Measurements from ENCODE around the gene PTPRC. TPM values are rescaled to one million over a fixed set of nuclear protein-coding genes. Genes with fewer than 3 reads are reported as not detected.

PTPRC gene
- total RNA-seq, 2 donors from 2014 or later = 3.3 to 9.9 TPM

DNA sequence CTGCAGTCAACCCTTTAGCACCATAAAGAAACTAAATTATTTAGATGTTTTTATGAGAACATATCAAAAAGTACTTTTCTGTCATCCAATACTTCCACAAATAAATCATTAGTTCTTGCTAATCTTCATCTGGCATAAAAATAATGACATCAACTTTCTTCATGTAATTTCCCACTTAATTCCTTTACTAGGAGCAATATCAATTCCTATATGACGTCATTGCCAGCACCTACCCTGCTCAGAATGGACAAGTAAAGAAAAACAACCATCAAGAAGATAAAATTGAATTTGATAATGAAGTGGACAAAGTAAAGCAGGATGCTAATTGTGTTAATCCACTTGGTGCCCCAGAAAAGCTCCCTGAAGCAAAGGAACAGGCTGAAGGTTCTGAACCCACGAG is 116.9 kb downstream of the PTPRC start:
- Histone ChIP-seq H3K27me3 (no peaks in the 10 kb centered on the region), H3K36me3 (replicated peaks in 1 of 2; ENCODE audit: insufficient read depth in 1 of 2, low read depth in 2 of 2) (no peaks in the 10 kb centered on the region), H3K9me3 (no peaks in the 10 kb centered on the region), H3K4me3 (no peak overlapping the region), H3K4me1 (no peaks in the 10 kb centered on the region), H3K27ac (no peak overlapping the region)
- intact Hi-C loops (cut with DNase I) = no loop called here
- TF ChIP-seq, protein P1, sequence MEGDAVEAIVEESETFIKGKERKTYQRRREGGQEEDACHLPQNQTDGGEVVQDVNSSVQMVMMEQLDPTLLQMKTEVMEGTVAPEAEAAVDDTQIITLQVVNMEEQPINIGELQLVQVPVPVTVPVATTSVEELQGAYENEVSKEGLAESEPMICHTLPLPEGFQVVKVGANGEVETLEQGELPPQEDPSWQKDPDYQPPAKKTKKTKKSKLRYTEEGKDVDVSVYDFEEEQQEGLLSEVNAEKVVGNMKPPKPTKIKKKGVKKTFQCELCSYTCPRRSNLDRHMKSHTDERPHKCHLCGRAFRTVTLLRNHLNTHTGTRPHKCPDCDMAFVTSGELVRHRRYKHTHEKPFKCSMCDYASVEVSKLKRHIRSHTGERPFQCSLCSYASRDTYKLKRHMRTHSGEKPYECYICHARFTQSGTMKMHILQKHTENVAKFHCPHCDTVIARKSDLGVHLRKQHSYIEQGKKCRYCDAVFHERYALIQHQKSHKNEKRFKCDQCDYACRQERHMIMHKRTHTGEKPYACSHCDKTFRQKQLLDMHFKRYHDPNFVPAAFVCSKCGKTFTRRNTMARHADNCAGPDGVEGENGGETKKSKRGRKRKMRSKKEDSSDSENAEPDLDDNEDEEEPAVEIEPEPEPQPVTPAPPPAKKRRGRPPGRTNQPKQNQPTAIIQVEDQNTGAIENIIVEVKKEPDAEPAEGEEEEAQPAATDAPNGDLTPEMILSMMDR (IDR thresholded peaks at IDR 0.05) = no peak
- no peak for TF ChIP-seq POLR2A (IDR thresholded peaks at IDR 0.05)
- WGBS, 2 donors = 41 to 45% methylated on average over 2 of the region's 2 CpGs
- ATAC-seq (no peak), DNase-seq (no peak)

DNA sequence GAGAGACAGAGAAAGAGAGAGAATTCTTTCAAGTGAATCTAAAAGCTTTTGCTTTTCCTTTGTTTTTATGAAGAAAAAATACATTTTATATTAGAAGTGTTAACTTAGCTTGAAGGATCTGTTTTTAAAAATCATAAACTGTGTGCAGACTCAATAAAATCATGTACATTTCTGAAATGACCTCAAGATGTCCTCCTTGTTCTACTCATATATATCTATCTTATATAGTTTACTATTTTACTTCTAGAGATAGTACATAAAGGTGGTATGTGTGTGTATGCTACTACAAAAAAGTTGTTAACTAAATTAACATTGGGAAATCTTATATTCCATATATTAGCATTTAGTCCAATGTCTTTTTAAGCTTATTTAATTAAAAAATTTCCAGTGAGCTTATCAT is 117.6 kb downstream of the PTPRC start:
- H3K36me3 ChIP-seq (replicated peaks in 1 of 2; ENCODE audit: insufficient read depth in 1 of 2, low read depth in 2 of 2) = no peaks in the 10 kb centered on the region
- DNase-seq (no peak), ATAC-seq (no peak)
- H3K9me3 ChIP-seq = no peaks in the 10 kb centered on the region
- H3K4me3 ChIP-seq = no peak overlapping the region
- TF ChIP-seq, protein P1 (IDR thresholded peaks at IDR 0.05) = peak in 3 of 7 experiments; percentile 23 to 33 (median 32)
- TF ChIP-seq POLR2A (IDR thresholded peaks at IDR 0.05) = no peak
- intact Hi-C loops (cut with DNase I) = no loop called here
- H3K27ac ChIP-seq = no peak overlapping the region
- H3K27me3 ChIP-seq = no peaks in the 10 kb centered on the region
- H3K4me1 ChIP-seq = no peaks in the 10 kb centered on the region

DNA sequence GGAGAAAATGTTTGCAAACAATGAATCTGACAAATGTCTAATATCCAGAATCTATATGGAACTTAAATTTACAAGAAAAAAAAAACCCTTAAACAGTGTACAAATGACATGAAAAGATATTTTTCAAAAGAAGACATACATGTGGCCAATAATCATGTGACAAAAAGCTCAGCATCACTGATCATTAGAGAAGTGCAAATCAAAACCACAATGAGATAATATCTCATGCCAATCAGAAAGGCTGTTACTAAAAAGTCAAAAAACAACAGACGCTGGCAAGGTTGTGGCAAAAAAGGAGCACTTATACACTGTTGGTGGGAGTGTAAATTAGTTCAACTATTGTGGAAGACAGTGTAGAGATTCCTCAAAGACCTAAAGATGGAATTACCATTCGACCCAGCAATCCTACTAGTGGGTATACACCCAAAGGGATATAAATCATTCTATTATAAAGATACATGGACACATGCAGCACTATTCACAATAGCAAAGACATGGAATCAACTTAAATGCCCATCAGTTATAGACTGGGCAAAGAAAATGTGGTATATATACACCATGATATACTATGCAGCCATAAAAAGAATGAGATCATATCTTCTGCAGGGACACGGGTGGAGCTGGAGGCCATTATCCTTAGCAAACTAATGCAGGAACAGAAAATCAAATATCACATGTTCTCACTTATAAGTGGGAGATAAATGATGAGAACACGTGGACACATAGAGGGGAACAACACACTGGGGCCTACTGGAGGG is 123.2 kb downstream of the PTPRC start:
- DNase-seq (no peak), ATAC-seq (no peak)
- 75 to 82% methylated on average over 4 of the region's 4 CpGs for WGBS, 2 donors
- H3K36me3 ChIP-seq (replicated peaks in 1 of 2; ENCODE audit: insufficient read depth in 1 of 2, low read depth in 2 of 2) = no peaks in the 10 kb centered on the region
- H3K4me1 ChIP-seq = no peaks in the 10 kb centered on the region
- H3K27ac ChIP-seq = no peak overlapping the region
- no peaks in the 10 kb centered on the region for H3K27me3 ChIP-seq
- no peak overlapping the region for H3K4me3 ChIP-seq
- H3K9me3 ChIP-seq = no peaks in the 10 kb centered on the region
- intact Hi-C loops (cut with DNase I) = no loop called here
- no peak for TF ChIP-seq POLR2A (IDR thresholded peaks at IDR 0.05)
- TF ChIP-seq, protein P1 (IDR thresholded peaks at IDR 0.05) = no peak

DNA sequence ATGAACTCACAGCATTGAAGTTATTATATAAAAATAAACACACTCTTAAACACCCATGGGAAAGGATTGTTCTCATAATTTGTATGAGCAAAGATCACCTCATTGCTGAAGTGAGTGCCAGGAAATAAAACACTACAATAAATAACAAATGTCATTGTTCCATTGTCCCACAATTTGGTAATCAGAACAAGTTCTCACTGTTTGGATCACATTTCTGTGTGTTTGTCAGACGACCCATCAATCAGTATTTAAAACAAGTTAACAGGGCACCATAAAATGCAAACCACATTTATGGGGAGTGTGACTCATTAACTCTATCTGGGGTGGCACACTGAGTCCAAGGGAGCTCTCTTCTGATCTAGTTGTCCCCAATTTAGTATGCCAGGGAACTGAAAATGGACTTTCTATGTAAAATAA is 124.5 kb downstream of the PTPRC start:
- ATAC-seq = no peak
- no peaks in the 10 kb centered on the region for H3K9me3 ChIP-seq
- no peak for DNase-seq
- intact Hi-C loops (cut with DNase I) = no loop called here
- WGBS, 2 donors = 12 to 24% methylated on average over 1 of the region's 1 CpG
- H3K36me3 ChIP-seq (replicated peaks in 1 of 2; ENCODE audit: insufficient read depth in 1 of 2, low read depth in 2 of 2) = no peaks in the 10 kb centered on the region
- TF ChIP-seq, protein P1 (IDR thresholded peaks at IDR 0.05) = no peak
- H3K4me3 ChIP-seq = no peak overlapping the region
- H3K4me1 ChIP-seq = no peaks in the 10 kb centered on the region
- no peak overlapping the region for H3K27ac ChIP-seq
- no peaks in the 10 kb centered on the region for H3K27me3 ChIP-seq

DNA sequence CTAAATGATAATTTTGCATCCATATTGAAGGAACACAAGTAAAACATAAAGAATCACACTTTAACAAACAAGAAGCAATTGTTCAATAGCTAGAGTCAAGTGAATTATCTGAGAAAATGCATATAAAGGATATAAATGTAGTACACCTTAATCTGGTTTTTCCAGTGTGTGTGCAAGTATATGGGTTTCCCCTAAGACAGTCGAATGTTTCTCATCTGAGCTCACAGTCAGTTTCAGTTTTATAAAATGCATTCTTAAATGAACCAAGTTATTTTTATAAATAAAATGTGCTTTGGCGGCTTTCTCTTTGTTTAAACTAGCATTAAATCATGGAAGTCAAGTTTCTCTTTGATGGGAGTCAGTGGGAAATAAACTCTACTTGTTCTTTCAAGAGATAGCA is 125.9 kb downstream of the PTPRC start:
- TF ChIP-seq POLR2A (IDR thresholded peaks at IDR 0.05) = no peak
- TF ChIP-seq, protein P1 (IDR thresholded peaks at IDR 0.05) = no peak
- Histone ChIP-seq H3K27me3 (no peaks in the 10 kb centered on the region), H3K36me3 (replicated peaks in 1 of 2; ENCODE audit: insufficient read depth in 1 of 2, low read depth in 2 of 2) (no peaks in the 10 kb centered on the region), H3K4me1 (no peaks in the 10 kb centered on the region), H3K27ac (no peak overlapping the region), H3K4me3 (no peak overlapping the region), H3K9me3 (no peaks in the 10 kb centered on the region)
- ATAC-seq (no peak), DNase-seq (no peak)
- intact Hi-C loops (cut with DNase I) = no loop called here
- 63 to 78% methylated on average over 2 of the region's 2 CpGs for WGBS, 2 donors
